A549 (cell line): ENCODE data around the gene DDAH2. TPM values are rescaled to one million over a fixed set of nuclear protein-coding genes. Genes with fewer than 3 reads are reported as not detected.
"Not testable (repeated sequence)": the region's sequence is repeated elsewhere in the genome, so short reads cannot be mapped to it uniquely, and the experiment has no call there.

Source experiments
- ATAC-seq, 2 experiments: fragments of 200-7000 bp in 1 of 2; fragments of >200 bp in 1 of 2; cut with Nextera tagmentation in 1 of 2; cut with Tn5 transposase in 1 of 2; 3 replicates each; pipeline versions ENCODE4 v1.8.0 to v1.9.1; 2018 to 2020; ENCODE audit warnings: mild to moderate bottlenecking in 1 of 2, moderate library complexity in 1 of 2
- CTCF ChIA-PET: fragments of 300-600 bp; sonication (Branson Sonifier 250); formaldehyde crosslinking; extraction: SDS; loops from one replicate; lab custom pipeline; 2021; ENCODE audit warnings: antibody characterized with exemption, inconsistent platforms; lab: Yijun Ruan, JAX
- POLR2A ChIA-PET: fragments of 350-600 bp; formaldehyde crosslinking; extraction: SDS; loops from one replicate; lab custom pipeline; 2021; ENCODE audit warnings: antibody characterized with exemption, inconsistent platforms; lab: Yijun Ruan, JAX
- DNase-seq, 2 experiments: peaks; one replicate each; pipeline versions ENCODE4 v3.0.0 to v3.0.0-alpha.2; 2011 to 2016; ENCODE audit warnings: low read depth in 1 of 2, low spot score in 1 of 2
- FAIRE-seq: peaks from 2 replicates; lab custom pipeline; 2011; peaks lifted over from hg19 to GRCh38; lab: Jason Lieb, UNC
- H3K27ac ChIP-seq, 2 experiments: fragments of >200 bp; sonication (Bioruptor Twin); formaldehyde crosslinking; 3 replicates each; pipeline ENCODE4 v1.5.1; 2016 to 2017
- H3K4me1 ChIP-seq: fragments of >200 bp; sonication (Bioruptor Twin); formaldehyde crosslinking; 3 replicates; pipeline ENCODE4 v1.6.1; 2016
- H3K4me2 ChIP-seq: fragments of >200 bp; sonication (Bioruptor Twin); formaldehyde crosslinking; 3 replicates; pipeline ENCODE4 v1.6.1; 2016
- H3K4me3 ChIP-seq: fragments of >200 bp; sonication (Bioruptor Twin); formaldehyde crosslinking; 3 replicates; pipeline ENCODE4 v1.5.1; 2016
- H3K9me3 ChIP-seq: fragments of >200 bp; sonication (Bioruptor Twin); formaldehyde crosslinking; 3 replicates; pipeline ENCODE4 v1.6.1; 2016
- BCL3 ChIP-seq: fragments of >200 bp; sonication (Bioruptor Twin); formaldehyde crosslinking; IDR thresholded peaks from 3 replicates; pipeline ENCODE4 v1.6.1; 2016
- BHLHE40 ChIP-seq: IDR thresholded peaks from 2 replicates; pipeline ENCODE4 v1.6.1; 2012; ENCODE audit warnings: low read depth, low read length, inconsistent platforms
- CHD4 ChIP-seq: fragments of 200-600 bp; sonication (generic); IDR thresholded peaks from 2 replicates; pipeline ENCODE4 v1.6.1; 2016; ENCODE audit warnings: antibody characterized with exemption, mild to moderate bottlenecking, borderline replicate concordance
- CTCF ChIP-seq: fragments of >200 bp; sonication (Bioruptor Twin); formaldehyde crosslinking; IDR thresholded peaks from 3 replicates; pipeline ENCODE4 v1.5.1; 2016
- EHF ChIP-seq: fragments of 250-450 bp; sonication (Bioruptor Pico); IDR thresholded peaks from 2 replicates; pipeline ENCODE4 v1.5.0; 2020; ENCODE audit warnings: mild to moderate bottlenecking
- EHMT2 ChIP-seq: fragments of 200-600 bp; sonication (generic); IDR thresholded peaks from 2 replicates; pipeline ENCODE4 v1.6.1; 2016; ENCODE audit warnings: antibody characterized with exemption, low read depth, mild to moderate bottlenecking, moderate library complexity
- ELK1 ChIP-seq: fragments of 150-350 bp; IDR thresholded peaks from 2 replicates; pipeline ENCODE4 v1.6.1; 2014; ENCODE audit warnings: low read depth, mild to moderate bottlenecking, low read length
- HDAC2 ChIP-seq: fragments of 200-600 bp; sonication (generic); IDR thresholded peaks from 2 replicates; pipeline ENCODE4 v1.6.1; 2016
- KDM1A ChIP-seq: fragments of 200-600 bp; sonication (generic); IDR thresholded peaks from 2 replicates; pipeline ENCODE4 v1.6.1; 2016; ENCODE audit warnings: low read depth, mild to moderate bottlenecking
- MAZ ChIP-seq: fragments of 150-350 bp; IDR thresholded peaks from 2 replicates; pipeline ENCODE4 v1.6.1; 2014; ENCODE audit warnings: antibody characterized with exemption, low read depth, low read length, borderline replicate concordance
- POLR2AphosphoS2 ChIP-seq: conservative IDR thresholded peaks from 2 replicates; pipeline ENCODE4 v1.6.1; 2012; ENCODE audit warnings: low read length, improper control_type of control experiment, inconsistent platforms
- RARB ChIP-seq: fragments of 250-450 bp; sonication (Bioruptor Pico); IDR thresholded peaks from 2 replicates; pipeline ENCODE4 v1.8.0; 2021; ENCODE audit warnings: mild to moderate bottlenecking, moderate library complexity
- RFX5 ChIP-seq: fragments of 450-650 bp; IDR thresholded peaks from 2 replicates; pipeline ENCODE4 v1.7.1; 2014; ENCODE audit warnings: antibody characterized with exemption, mild to moderate bottlenecking, moderate library complexity
- TFCP2L1 ChIP-seq: fragments of 250-450 bp; sonication (Bioruptor Pico); IDR thresholded peaks from 2 replicates; pipeline ENCODE4 v1.5.0; 2021; ENCODE audit warnings: mild to moderate bottlenecking
- TP53 ChIP-seq: fragments of 250-450 bp; sonication (Bioruptor Pico); IDR thresholded peaks from 2 replicates; pipeline ENCODE4 v1.5.0; 2021; ENCODE audit warnings: mild to moderate bottlenecking, moderate library complexity
- USF2 ChIP-seq: fragments of 450-650 bp; IDR thresholded peaks from 2 replicates; pipeline ENCODE4 v1.6.1; 2014; ENCODE audit warnings: antibody characterized with exemption
- ZNF302 ChIP-seq: fragments of 250-450 bp; sonication (Bioruptor Pico); IDR thresholded peaks from 2 replicates; pipeline ENCODE4 v1.9.0; 2021; ENCODE audit warnings: inconsistent platforms, mild to moderate bottlenecking, moderate library complexity
- WGBS: methylation state at CpG from one replicate; pipeline ENCODE4 v1.1.6; 2017; ENCODE audit errors: missing lambda C conversion rate; 5-methylcytosine and 5-hydroxymethylcytosine counted together
- polyA plus RNA-seq, 4 experiments: library from polyadenylated mRNA; depleted of rRNA in 3 of 4; stranded (reverse); fragments of >200 nt; fragmentation: RNase III in 1 of 4; extraction: RNeasy Plus Mini Kit Qiagen cat#74134 plus additional on column Dnase treatment in 1 of 4; gene quantifications; 2 replicates in 3 of 4; 3 replicates in 1 of 4; pipeline ENCODE4 v1.2.3, GENCODE V29; 2011 to 2017

DDAH2 gene
- polyA plus RNA-seq, 2 of the 4 experiments (the other 2 are of a cell fraction): 19.3 to 54.5 TPM

- TF ChIP-seq CHD4 (no peak), POLR2AphosphoS2 (no peak), HDAC2 (no peak), EHF (CRISPR knock-in tag) (no peak), RARB (CRISPR knock-in tag) (no peak), ZNF302 (CRISPR knock-in tag) (no peak), USF2 (no peak)
- TF ChIP-seq, all 56 proteins: peak for 0
Observed at GRCh38 chr6:31711233-31711632, 17.9 kb downstream of the DDAH2 start (continued).

- DNase-seq (no peak), ATAC-seq (no peak), FAIRE-seq (no peak)
- 0 out of 3 replicates have a peak, but pooled peaks cover 3% of the 10 kb centered on the region for H3K4me1 ChIP-seq
- no peak overlapping the region for H3K4me2 ChIP-seq
- no peak overlapping the region for H3K27ac ChIP-seq
- CTCF ChIA-PET: interaction anchor here (1.0 to 1.3 kb wide), 2 partner anchors 18 to 59 kb away, joined by 3 to 4 read pairs; partner anchors contain the start of gene DDAH2
- WGBS: 80% methylated on average over 3 of the region's 5 CpGs
- H3K9me3 ChIP-seq: no peaks in the 10 kb centered on the region
- no peak overlapping the region for H3K4me3 ChIP-seq
- POLR2A ChIA-PET: no interaction called here
- TF ChIP-seq EHMT2 (no peak), BCL3 (no peak), MAZ (no peak), TFCP2L1 (CRISPR knock-in tag) (no peak), POLR2AphosphoS2 (no peak), TP53 (CRISPR knock-in tag) (no peak), ELK1 (no peak), CTCF (no peak), BHLHE40 (no peak), RFX5 (no peak), KDM1A (no peak)
Observed at GRCh38 chr6:31710523-31711219, 18.4 kb downstream of the DDAH2 start.

- H3K4me1 ChIP-seq, CTCF ChIA-PET, H3K9me3 ChIP-seq, POLR2A ChIA-PET, FAIRE-seq, H3K4me3 ChIP-seq, DNase-seq, H3K4me2 ChIP-seq, ATAC-seq, H3K27ac ChIP-seq: not testable (repeated sequence)
- WGBS: 74% methylated on average over 7 of the region's 11 CpGs
Observed at GRCh38 chr6:31709157-31709556, 19.9 kb downstream of the DDAH2 start.
